ENCODE results near the gene STK4. TPM values are rescaled to one million over a fixed set of nuclear protein-coding genes. Genes with fewer than 3 reads are reported as not detected.

Gene STK4
- total RNA-seq, 2 experiments from 2014 or later: 265 to 277 TPM

- TF ChIP-seq, protein P1, sequence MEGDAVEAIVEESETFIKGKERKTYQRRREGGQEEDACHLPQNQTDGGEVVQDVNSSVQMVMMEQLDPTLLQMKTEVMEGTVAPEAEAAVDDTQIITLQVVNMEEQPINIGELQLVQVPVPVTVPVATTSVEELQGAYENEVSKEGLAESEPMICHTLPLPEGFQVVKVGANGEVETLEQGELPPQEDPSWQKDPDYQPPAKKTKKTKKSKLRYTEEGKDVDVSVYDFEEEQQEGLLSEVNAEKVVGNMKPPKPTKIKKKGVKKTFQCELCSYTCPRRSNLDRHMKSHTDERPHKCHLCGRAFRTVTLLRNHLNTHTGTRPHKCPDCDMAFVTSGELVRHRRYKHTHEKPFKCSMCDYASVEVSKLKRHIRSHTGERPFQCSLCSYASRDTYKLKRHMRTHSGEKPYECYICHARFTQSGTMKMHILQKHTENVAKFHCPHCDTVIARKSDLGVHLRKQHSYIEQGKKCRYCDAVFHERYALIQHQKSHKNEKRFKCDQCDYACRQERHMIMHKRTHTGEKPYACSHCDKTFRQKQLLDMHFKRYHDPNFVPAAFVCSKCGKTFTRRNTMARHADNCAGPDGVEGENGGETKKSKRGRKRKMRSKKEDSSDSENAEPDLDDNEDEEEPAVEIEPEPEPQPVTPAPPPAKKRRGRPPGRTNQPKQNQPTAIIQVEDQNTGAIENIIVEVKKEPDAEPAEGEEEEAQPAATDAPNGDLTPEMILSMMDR (IDR thresholded peaks at IDR 0.05): no peak
- Histone ChIP-seq H3K27ac (ENCODE audit: low read depth in 1 of 2, low read length in 2 of 2) (no peak overlapping the region), H3K9me3 (ENCODE audit: control insufficient read depth in 1 of 2, insufficient read depth in 1 of 2, low read length in 2 of 2) (no peaks in the 10 kb centered on the region), H3K4me3 (ENCODE audit: low read length) (no peak overlapping the region), H3K27me3 (ENCODE audit: control insufficient read depth in 1 of 2, insufficient read depth in 2 of 2, low read length in 2 of 2) (no peaks in the 10 kb centered on the region), H3K4me1 (ENCODE audit: insufficient read depth, low read length) (peaks cover 14% of the 10 kb centered on the region), H3K36me3 (ENCODE audit: insufficient read depth, low read length) (peaks cover 44% of the 10 kb centered on the region)
- H3K36me3 Mint-ChIP-seq (ENCODE audit: low read depth): peaks cover 89% of the 10 kb centered on the region
- no peak overlapping the region for H3K4me3 Mint-ChIP-seq
- no peaks in the 10 kb centered on the region for H3K27me3 Mint-ChIP-seq
- CTCF ChIA-PET: interaction anchor here (0.9 to 2.0 kb wide), 3 partner anchors 22 to 108 kb away, joined by 3 to 7 read pairs (median 4); no protein-coding TSS in a partner anchor
- H3K27ac Mint-ChIP-seq: peak overlapping the region; percentile 35
- ATAC-seq (ENCODE audit: poor library complexity) (no peak), DNase-seq (no peak)
- peaks cover 86% of the 10 kb centered on the region for H3K4me1 Mint-ChIP-seq (ENCODE audit: low read depth)
- no peaks in the 10 kb centered on the region for H3K9me3 Mint-ChIP-seq
- POLR2A ChIA-PET: no interaction called here
- intact Hi-C loops (cut with DNase I, micrococcal nuclease): no loop called here
Observed at GRCh38 chr20:45066372-45066771, 100.1 kb downstream of the STK4 start.

DNA sequence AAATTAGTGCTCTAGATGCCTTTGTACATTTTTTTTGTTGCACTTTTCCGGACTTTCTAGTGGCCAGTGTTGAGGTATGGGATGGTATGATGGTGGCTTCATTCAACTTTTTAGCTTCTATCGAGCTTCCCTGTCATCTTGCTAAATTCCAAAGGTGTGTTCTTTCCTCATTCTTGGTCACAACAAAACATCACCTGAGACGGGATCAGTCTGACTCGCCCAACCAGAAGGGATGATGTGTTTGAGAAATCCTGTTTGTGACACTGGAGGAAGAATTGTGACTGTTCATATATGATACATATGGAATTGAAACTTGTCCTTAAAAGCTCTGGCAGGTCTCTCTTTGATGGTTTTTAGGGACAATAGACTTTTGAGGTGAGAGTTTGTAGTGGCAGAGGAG lies 100.8 kb downstream of the STK4 start:
- POLR2A ChIA-PET: no interaction called here
- Mint-ChIP-seq H3K4me1 (ENCODE audit: low read depth) (peaks cover 80% of the 10 kb centered on the region), H3K27me3 (no peaks in the 10 kb centered on the region), H3K4me3 (no peak overlapping the region), H3K36me3 (ENCODE audit: low read depth) (peaks cover 88% of the 10 kb centered on the region), H3K27ac (peak overlapping the region; percentile 35), H3K9me3 (no peaks in the 10 kb centered on the region)
- Histone ChIP-seq H3K4me3 (ENCODE audit: low read length) (no peak overlapping the region), H3K27ac (ENCODE audit: low read depth in 1 of 2, low read length in 2 of 2) (no peak overlapping the region), H3K36me3 (ENCODE audit: insufficient read depth, low read length) (peaks cover 47% of the 10 kb centered on the region), H3K9me3 (ENCODE audit: control insufficient read depth in 1 of 2, insufficient read depth in 1 of 2, low read length in 2 of 2) (no peaks in the 10 kb centered on the region), H3K4me1 (ENCODE audit: insufficient read depth, low read length) (peaks cover 14% of the 10 kb centered on the region), H3K27me3 (ENCODE audit: control insufficient read depth in 1 of 2, insufficient read depth in 2 of 2, low read length in 2 of 2) (no peaks in the 10 kb centered on the region)
- DNase-seq: no peak
- intact Hi-C loops (cut with DNase I, micrococcal nuclease): no loop called here
- CTCF ChIA-PET: interaction anchor here (1.0 to 2.0 kb wide), 2 partner anchors 12 to 23 kb away, joined by 4 to 7 read pairs; no protein-coding TSS in a partner anchor
- no peak for ATAC-seq (ENCODE audit: poor library complexity)
- TF ChIP-seq, protein P1 (IDR thresholded peaks at IDR 0.05): no peak

DNA sequence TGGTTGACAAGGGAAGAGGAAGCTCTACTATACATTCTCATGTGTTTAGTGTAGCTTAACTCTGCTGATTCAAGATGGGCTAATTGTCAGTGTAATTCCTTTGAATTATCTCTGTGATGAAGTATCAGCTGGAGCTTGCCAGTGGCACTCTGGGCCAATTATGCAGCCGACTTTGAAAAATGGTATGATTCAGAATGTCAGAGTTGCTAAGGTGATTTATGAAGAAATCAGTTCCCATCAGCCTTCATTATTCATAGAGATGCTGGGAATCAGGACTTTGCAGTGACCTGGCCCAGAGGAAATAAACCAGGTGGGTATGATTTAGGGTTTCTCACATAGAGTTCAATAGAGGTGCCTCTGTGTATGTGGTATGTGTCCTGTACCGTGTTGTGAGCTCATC lies 101.2 kb downstream of the STK4 start:
- DNase-seq (no peak), ATAC-seq (ENCODE audit: poor library complexity) (no peak)
- TF ChIP-seq, protein P1 (IDR thresholded peaks at IDR 0.05): no peak
- H3K36me3 Mint-ChIP-seq (ENCODE audit: low read depth): peaks cover 88% of the 10 kb centered on the region
- no peaks in the 10 kb centered on the region for H3K27me3 Mint-ChIP-seq
- no peak overlapping the region for H3K4me3 Mint-ChIP-seq
- ChIA-PET CTCF (interaction anchor here (1.0 to 2.0 kb wide), 2 partner anchors 12 to 23 kb away, joined by 4 to 7 read pairs; no protein-coding TSS in a partner anchor), POLR2A (no interaction called here)
- H3K27ac Mint-ChIP-seq: peak overlapping the region; percentile 35
- Histone ChIP-seq H3K36me3 (ENCODE audit: insufficient read depth, low read length) (peaks cover 48% of the 10 kb centered on the region), H3K4me1 (ENCODE audit: insufficient read depth, low read length) (peaks cover 14% of the 10 kb centered on the region), H3K4me3 (ENCODE audit: low read length) (no peak overlapping the region), H3K27me3 (ENCODE audit: control insufficient read depth in 1 of 2, insufficient read depth in 2 of 2, low read length in 2 of 2) (no peaks in the 10 kb centered on the region), H3K9me3 (ENCODE audit: control insufficient read depth in 1 of 2, insufficient read depth in 1 of 2, low read length in 2 of 2) (no peaks in the 10 kb centered on the region), H3K27ac (ENCODE audit: low read depth in 1 of 2, low read length in 2 of 2) (no peak overlapping the region)
- intact Hi-C loops (cut with DNase I, micrococcal nuclease): no loop called here
- peaks cover 77% of the 10 kb centered on the region for H3K4me1 Mint-ChIP-seq (ENCODE audit: low read depth)
- H3K9me3 Mint-ChIP-seq: no peaks in the 10 kb centered on the region

All from CD4-positive, alpha-beta T cell (primary cell).